GDM1 (cell line): ENCODE measurements around the gene DOHH.

Experiments used
- DNase-seq: peaks from one replicate; lab custom pipeline; 2025; lab: John Stamatoyannopoulos, UW

Gene DOHH

DNA sequence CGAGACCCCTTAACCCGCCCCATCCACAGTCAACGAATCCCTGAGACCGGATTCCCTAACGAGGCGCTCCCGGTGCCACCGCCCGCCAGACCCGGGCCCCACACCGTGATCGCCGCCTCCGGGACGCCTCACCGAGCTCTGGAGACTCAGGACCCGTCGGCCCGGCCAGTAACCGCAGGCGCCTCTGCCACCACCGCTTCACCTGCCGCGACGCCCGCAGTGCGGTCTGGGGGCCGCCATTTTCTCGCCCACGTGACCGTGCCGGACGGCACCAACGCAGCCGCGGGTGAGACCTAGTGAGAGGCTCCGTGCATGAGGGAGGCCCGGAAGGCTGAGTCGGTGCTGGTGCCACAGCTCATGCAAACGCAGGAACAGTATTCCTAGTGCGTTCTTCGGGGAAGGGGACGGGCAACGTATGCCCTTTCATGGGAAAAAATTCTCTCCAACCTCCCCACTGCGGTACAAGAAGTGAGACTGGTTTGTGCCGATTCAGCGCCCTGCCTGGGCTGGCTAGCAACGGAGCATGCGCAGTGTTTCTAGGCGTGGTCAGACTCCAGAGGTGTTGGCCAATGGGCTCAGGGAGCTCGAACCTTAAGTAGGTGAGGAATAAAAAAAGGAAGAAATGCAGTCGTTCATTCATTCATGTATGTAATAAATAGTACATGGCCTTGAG lies at the start of gene DOHH:
Gene DOHH (minus strand): TSS at position 246 of the 673 bp plus-strand sequence. CDS start 3,860 bp downstream, outside the sequence.
- DNase-seq: peak; percentile 86

DNA sequence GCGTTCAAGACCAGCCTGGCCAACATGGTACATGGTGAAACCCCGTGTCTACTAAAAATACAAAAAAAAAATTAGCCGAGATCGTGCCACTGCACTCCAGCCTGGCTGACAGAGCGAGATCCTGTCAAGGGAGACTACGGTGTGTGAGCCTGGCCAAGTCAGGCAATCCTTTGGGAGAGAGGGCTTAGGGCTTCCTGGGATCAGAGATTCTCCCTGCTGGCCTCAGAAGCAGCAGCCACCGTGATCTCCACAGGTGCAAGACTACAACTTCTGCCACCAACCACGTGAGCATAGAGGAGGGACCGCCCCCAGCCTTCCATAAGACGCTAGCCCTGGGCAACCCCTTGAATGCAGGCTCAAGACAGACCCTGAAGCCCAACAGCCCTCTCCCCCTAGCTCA lies 49.3 kb upstream of the DOHH start:
- DNase-seq: no peak

GRCh38 chr19:3548606-3549005 lies 48.1 kb upstream of the DOHH start:
- no peak for DNase-seq

- no peak for DNase-seq
Observed at GRCh38 chr19:3547767-3548282, 47.4 kb upstream of the DOHH start.

- DNase-seq: no peak
Observed at GRCh38 chr19:3547301-3547731, 46.8 kb upstream of the DOHH start.

- DNase-seq: no peak
Observed at GRCh38 chr19:3546119-3546518, 45.6 kb upstream of the DOHH start.

DNA sequence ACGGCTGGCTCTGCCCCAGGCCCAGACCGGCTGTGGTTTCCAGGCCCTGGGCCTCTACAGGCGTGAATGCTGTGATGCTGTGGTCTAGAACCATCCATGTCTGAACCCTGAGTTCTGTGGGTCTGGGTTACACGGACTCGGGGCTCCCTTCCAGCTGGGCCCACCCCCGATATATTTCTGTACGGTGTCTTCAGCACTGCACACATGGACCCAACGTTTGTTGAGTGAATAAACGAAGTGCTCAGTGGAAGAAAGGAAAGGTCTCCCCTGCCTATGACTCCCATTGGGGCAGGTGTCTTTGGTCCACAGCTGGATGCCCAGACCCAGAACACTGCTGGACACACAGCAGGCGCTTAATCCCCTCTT lies 45.2 kb upstream of the DOHH start:
- no peak for DNase-seq

DNA sequence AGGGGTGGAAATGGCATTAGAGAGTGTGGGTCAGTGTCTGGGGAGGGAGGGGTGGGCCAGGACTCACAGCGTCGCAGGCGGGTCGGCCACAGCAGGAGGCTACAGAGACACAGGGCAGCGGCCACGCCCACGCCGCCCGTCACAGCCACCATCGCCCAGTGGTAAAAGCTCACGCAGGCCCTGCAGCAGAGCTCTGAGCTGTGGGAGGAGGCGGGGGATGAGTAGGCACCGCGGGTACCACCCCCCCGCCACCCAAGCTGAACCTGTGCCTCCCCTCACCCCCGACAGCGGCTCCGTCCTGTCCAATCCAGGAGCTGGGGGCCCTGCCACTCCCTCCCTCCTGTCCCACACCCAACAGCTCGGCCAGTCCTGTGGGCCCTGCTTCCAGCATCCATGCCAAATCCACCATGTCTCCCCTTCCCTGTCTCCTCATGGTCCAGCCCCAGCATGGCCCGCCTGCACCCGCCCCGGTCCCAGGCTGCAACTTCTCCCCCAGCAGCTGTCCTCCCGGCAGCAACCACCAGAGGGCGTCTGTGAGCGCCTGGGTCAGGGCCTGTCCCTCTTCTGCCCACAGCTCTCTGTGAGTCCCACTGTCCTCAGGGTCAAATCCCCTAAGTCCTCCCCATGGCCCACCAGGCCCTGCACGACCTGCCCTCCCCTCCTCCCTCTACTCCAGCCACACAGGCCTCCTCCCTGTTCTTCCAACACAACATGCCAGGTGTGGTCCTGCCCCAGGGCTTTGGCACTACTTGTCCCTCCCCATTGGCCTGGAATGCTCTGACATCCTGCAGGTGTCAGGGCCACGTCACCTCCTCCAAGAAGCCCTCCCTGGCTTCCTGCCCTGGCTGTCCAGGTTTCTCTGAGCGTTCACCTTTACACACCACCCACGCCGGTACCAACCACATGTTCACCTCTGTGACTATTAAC lies 44.5 kb upstream of the DOHH start:
- DNase-seq: no peak

DNA sequence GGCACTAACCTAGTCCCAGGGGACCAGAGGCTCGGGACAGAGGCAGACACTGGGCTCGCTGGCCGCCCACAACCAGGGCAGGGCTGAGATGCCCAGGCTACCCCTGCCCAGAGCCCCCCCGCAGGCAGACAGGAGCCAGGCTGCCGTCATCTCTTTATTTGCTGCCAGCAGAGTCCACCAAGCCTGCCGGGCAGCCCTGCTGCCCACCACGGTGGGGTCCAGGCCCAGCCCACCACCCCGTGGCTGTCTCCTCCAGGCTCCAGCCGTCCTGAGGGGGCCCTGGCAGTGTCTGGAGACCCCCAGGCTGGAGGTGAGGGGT lies 43.5 kb upstream of the DOHH start:
- no peak for DNase-seq

DNA sequence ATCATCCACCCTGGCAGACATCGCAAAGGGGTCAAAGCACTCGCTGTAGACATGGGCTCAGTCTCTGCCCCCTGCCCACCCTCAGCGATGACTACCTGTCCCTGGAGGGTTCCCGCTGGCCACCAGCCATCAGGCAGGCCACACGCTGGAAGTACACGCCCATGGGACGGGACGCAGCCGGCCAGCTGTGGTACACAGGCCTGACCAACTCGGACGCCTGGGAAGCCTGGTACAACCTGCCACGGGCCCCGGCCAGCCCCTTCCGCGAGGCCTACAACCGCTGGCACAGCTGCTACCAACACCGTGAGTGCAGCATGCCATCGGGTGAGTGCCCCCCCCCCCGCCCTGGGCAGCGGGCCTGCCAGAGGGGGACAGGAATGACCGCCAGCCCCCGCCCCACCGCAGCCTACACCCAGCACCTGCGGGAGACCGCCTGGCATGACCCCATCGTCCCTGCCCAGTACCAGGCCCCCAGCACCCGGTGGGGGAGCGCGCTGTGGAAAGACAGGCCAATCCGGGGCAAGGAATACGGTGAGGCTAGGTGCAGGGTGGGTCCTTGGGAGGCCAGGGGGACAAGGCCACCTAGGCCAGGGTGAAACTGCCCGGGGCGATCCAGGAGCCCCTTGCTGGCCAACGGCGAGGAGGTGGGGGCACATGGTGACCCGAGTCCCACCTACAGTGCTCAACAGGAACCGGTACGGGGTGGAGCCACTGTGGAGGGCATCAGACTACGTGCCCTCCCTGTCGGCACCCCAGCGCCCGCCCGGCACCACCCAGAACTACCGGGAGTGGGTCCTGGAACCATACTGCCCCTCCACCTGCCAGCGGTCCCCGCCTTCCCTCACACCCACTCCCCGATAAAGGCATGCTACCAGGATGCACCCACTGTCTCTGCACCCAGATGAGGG lies 42.9 kb upstream of the DOHH start:
- DNase-seq: no peak

GRCh38 chr19:3539756-3540118 lies 39.3 kb upstream of the DOHH start:
- no peak for DNase-seq

DNA sequence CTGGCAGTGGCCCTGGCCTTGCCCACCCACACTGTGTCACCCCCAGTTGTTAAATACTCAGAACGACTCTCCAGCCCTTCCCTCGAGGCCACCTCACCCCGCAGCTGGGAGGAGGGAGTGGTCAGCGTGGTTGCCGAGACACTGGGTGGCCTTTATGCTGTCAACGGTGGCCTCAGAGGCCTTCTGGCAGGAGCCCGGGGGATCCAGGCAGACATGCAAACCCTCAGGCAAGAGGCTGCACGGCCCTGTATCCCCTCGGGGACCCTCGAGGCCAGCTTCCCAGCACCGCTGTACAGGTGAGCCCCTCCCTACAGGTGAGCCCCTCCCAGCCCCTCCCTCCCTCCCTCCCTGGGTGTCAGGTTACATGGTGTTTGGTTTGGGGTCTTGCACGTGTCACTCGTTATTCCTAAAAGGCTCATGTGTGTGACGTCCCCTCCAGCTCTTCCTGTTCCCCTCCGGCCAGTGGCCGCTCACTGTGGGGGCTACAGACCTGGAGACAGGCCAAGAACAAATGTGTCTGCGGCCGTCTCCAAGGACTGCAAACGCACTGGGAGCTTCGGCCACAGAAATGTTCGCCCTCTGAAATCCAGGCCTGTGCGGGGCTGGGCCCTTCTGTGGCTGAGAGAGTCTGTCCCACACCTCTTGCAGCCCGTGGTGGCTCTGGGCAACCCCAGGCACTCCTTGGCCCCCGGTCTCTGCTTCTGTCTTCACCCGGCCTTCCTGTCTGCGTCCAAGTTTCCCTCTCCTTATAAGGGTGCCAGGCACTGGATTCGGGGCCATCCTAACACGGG lies 38.7 kb upstream of the DOHH start, which contains the start of gene TEKTIP1:
Gene TEKTIP1 (plus strand): TSS at position 210 of the 791 bp plus-strand sequence. CDS start 4 bp downstream, at position 214.
- no peak for DNase-seq

- no peak for DNase-seq
Observed at GRCh38 chr19:3538258-3538929, 37.9 kb upstream of the DOHH start.

- no peak for DNase-seq
Observed at GRCh38 chr19:3537438-3538240, 37.2 kb upstream of the DOHH start.

DNA sequence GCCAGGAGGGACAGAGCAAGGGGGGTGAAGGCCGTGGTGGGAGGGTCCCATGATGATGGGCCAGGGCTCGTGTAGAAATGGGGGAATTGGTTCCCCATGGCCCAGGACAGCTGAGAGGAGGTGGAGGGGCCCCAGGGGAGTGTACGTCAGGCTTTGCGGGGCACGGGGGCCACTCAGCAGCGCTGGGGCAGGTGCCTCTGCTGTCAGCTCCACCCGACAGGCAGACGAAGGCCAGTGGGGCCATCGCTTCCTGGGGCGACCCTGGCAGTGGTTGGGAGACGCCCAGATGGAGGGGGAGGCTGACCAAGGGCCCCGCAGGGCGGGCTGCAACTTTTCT lies 36.6 kb upstream of the DOHH start:
- DNase-seq: no peak

DNA sequence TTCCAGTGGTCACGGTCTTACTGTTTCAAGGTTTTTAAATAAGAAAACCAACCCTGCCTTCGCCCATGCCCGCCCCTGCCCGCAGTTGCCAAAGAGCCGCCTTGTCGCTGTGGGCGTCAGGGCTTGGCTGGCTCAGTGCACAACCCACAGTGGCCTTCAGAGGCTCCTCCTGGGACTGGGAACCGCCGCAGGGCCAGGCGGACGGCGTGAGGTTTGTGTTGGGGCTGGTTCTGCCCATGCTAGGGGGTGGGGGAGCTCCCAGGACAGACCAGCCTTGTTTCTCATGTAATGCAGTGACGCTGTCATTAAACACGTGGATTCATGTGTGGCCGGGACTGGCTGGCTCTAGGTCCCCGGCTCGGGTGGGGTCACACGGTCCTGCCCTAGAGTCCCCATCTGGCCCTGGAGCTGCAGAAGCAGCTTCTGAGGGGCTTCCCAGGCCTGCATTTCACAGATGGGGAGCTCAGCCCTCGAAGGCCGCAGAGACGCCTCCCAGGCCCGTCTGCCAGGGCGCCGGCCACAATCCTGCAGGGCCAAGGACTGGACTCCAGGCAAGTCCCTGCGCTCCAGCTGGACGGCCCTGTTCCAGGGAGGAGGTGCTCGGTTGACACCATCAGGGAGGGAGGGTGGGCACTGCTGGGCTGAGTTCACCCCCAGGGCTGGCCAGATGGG lies 36.1 kb upstream of the DOHH start:
- DNase-seq: no peak

- DNase-seq: no peak
Observed at GRCh38 chr19:3535981-3536380, 35.5 kb upstream of the DOHH start.

DNA sequence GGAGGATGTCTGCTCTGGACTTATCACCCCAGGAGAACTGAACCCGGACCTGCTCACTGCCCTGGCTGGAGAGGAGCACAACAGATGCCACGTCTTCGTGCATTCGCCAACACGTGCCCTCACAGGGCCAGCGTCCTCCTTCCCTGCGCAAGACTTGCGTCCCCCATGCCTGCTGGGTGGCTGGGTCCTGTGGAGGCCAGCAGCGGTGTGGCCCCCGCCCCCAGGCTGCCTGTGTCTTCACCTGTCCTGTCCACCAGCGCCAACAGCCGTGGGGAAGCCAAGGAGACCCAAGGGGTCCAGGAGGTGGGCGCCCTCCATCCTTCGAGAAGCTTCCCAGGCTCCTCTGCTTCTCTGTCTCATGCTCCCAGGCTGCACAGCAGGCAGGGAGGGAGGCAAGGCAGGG lies 35.1 kb upstream of the DOHH start:
- DNase-seq: no peak

DNA sequence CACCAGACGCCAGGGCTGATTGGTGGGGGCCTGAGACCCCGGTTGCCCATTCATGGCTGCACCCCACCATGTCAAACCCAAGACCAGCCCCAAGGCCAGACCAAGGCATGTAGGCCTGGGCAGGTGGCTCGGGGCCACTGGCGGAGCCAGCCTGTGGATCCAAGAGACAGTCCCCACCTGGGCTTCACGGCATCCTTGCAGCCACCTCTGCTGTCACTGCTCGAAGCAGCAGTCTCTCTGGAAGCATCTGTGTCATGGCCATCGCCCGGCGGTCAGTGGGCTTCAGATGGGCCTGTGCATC lies 34.7 kb upstream of the DOHH start:
- DNase-seq: no peak
